GM18873 (cell line): Measurements from ENCODE around the gene SLC9A6.

Experiments
- ATAC-seq: cut with Tn5 transposase; IDR thresholded peaks from one replicate; pipeline ENCODE4 v1.9.1; 2021; ENCODE audit warnings: mild to moderate bottlenecking, moderate library complexity, moderate number of reproducible peaks; ENCODE audit not compliant: unreplicated experiment, low FRiP score

The SLC9A6 gene

GRCh38 chrX:135985157-135985972 lies at the start of gene SLC9A6:
Gene SLC9A6, plus strand, starts transcription at chrX:135985435. Its CDS starts 224 bp downstream, at chrX:135985659.
- ATAC-seq, result peak; percentile 72

- ATAC-seq, result no peak
Observed at GRCh38 chrX:135944486-135944885, 40.7 kb upstream of the SLC9A6 start.

GRCh38 chrX:135951291-135951690 lies 33.9 kb upstream of the SLC9A6 start:
- no peak for ATAC-seq

- ATAC-seq, result peak; percentile 40
Observed at GRCh38 chrX:135973025-135973547, 12.1 kb upstream of the SLC9A6 start.

GRCh38 chrX:135973548-135974278 lies 11.5 kb upstream of the SLC9A6 start, which contains the start of gene MMGT1:
Gene MMGT1, minus strand, starts transcription at chrX:135973988. Its CDS starts 313 bp downstream, at chrX:135973675.
- peak; percentile 51 for ATAC-seq

- ATAC-seq, result no peak
Observed at GRCh38 chrX:135974279-135974856, 10.9 kb upstream of the SLC9A6 start.

GRCh38 chrX:135975421-135975820 lies 9.8 kb upstream of the SLC9A6 start:
- no peak for ATAC-seq

- ATAC-seq, result no peak
Observed at GRCh38 chrX:135977611-135978010, 7.6 kb upstream of the SLC9A6 start.

GRCh38 chrX:135981010-135981409 lies 4.2 kb upstream of the SLC9A6 start:
- ATAC-seq, result no peak

GRCh38 chrX:135981668-135982067 lies 3.6 kb upstream of the SLC9A6 start:
- no peak for ATAC-seq

- no peak for ATAC-seq
Observed at GRCh38 chrX:135982860-135983259, 2.4 kb upstream of the SLC9A6 start.

- no peak for ATAC-seq
Observed at GRCh38 chrX:135984256-135984655, 979 bp upstream of the SLC9A6 start.

GRCh38 chrX:135984791-135985156 lies 461 bp upstream of the SLC9A6 start:
- ATAC-seq, result no peak

- no peak for ATAC-seq
Observed at GRCh38 chrX:135985973-135986310, 707 bp downstream of the SLC9A6 start.

- no peak for ATAC-seq
Observed at GRCh38 chrX:135988245-135988644, 3.0 kb downstream of the SLC9A6 start.

GRCh38 chrX:136015016-136015415 lies 29.8 kb downstream of the SLC9A6 start:
- no peak for ATAC-seq

- no peak for ATAC-seq
Observed at GRCh38 chrX:136016881-136017280, 31.6 kb downstream of the SLC9A6 start.

- ATAC-seq, result no peak
Observed at GRCh38 chrX:136019226-136019625, 34.0 kb downstream of the SLC9A6 start.

- peak; percentile 71 for ATAC-seq
Observed at GRCh38 chrX:136021160-136021559, 35.9 kb downstream of the SLC9A6 start.

- ATAC-seq, result peak; percentile 54
Observed at GRCh38 chrX:136021903-136022302, 36.7 kb downstream of the SLC9A6 start.

GRCh38 chrX:136025091-136025490 lies 39.9 kb downstream of the SLC9A6 start:
- no peak for ATAC-seq
